ENCODE measurements around the gene ERC1. TPM values are rescaled to one million over a fixed set of nuclear protein-coding genes. Genes with fewer than 3 reads are reported as not detected.

Gene ERC1
- total and polyA plus RNA-seq, 9 of the 15 experiments (the other 6 are each of a cell fraction or from before 2014, with no cell fraction given): 0.74 to 11.8 (median 4.8) TPM

DNA sequence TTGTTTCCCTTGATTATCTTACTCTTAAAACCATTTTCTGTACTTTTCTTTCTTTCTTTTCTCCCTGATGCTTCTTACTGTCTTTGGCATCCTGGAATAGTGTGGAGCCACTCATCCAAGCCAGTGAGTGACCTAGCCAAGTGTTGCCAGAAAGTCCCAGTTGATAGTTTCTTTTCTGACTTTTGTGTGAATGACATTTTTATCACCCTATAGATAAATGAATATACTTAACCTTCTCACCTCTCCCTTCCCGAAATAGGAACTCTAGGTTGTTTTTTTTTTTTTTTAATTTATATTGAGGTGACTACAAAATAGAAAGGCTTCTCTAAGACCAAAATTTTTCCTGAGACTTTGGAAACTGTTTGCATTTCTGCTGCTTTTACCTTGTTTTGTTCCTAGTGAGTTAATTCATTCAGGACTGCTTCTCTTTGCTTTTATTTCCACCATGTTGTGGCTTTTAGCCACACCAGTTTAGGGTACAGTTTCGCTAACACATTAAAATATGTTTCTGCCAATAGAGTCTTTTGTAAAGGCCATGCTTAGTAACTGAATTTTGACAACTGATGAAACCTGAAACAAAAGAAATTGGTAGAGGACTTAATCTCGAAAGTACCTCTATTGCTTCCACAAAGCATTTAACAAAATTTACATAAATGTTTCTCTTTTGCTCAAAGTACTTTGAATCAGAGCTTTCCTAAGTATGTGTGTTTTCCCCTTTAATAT is 194.6 kb downstream of the ERC1 start:
- no peaks in the 10 kb centered on the region for H4K20me1 ChIP-seq (replicated peaks; ENCODE audit: control insufficient read depth, insufficient read depth, low read length)
- POLR2A ChIA-PET: no interaction called here
- DNase-seq (ENCODE audit: extremely low read depth in 1 of 4, low spot score in 3 of 4) (no peak), FAIRE-seq (no peak), ATAC-seq (no peak)
- H3K4me3 ChIP-seq: no peak overlapping the region
- H3K27me3 ChIP-seq (ENCODE audit: control insufficient read depth in 2 of 2, insufficient read depth in 2 of 2, low read length in 2 of 2): no peaks in the 10 kb centered on the region
- WGBS (ENCODE audit: insufficient coverage, low coverage, missing lambda C conversion rate): 57% methylated on average over 3 of the region's 3 CpGs
- no peak overlapping the region for H3K27ac ChIP-seq (ENCODE audit: extremely low read depth, low read depth, low read length)
- H3K9me1 ChIP-seq (ENCODE audit: control insufficient read depth, insufficient read depth, low read length): no peaks in the 10 kb centered on the region
- CTCF ChIA-PET (ENCODE audit: low intra/inter-chr PET ratio): no interaction called here
- intact Hi-C loops (cut with micrococcal nuclease): no loop called here
- no peak overlapping the region for H2AFZ ChIP-seq (ENCODE audit: low read depth, low read length)
- in situ Hi-C loops (cut with MboI): no loop called here
- H3K4me2 ChIP-seq (ENCODE audit: insufficient read depth, low read length): no peak overlapping the region
- no TSS peak for BruUV-seq (replicated peaks)
- no peaks in the 10 kb centered on the region for H3K36me3 ChIP-seq (ENCODE audit: control insufficient read depth, insufficient read depth, low read length)
- no peaks in the 10 kb centered on the region for H3K4me1 ChIP-seq (replicated peaks in 1 of 2; ENCODE audit: control insufficient read depth in 2 of 2, insufficient read depth in 2 of 2, low read length in 2 of 2)
- H3K9me3 ChIP-seq (replicated peaks; ENCODE audit: control insufficient read depth, insufficient read depth, low read depth, low read length): no peaks in the 10 kb centered on the region
- H3K9ac ChIP-seq (ENCODE audit: insufficient read depth in 1 of 2, low read depth in 2 of 2, low read length in 2 of 2): no peak overlapping the region
- no peaks in the 10 kb centered on the region for H3K79me2 ChIP-seq (ENCODE audit: control insufficient read depth, insufficient read depth, low read length)
- TF ChIP-seq NFIX (CRISPR knock-in tag; IDR thresholded peaks at IDR 0.05; ENCODE audit: low read depth): no peak
- TF ChIP-seq MEIS2 (IDR thresholded peaks at IDR 0.05; ENCODE audit: partially characterized antibody): no peak
- TF ChIP-seq ARID2 (IDR thresholded peaks at IDR 0.05): no peak
- no peak for TF ChIP-seq SMAD3 (CRISPR knock-in tag; conservative IDR thresholded peaks at IDR 0.05)
- no peak for TF ChIP-seq ZSCAN32 (CRISPR knock-in tag; IDR thresholded peaks at IDR 0.05)
- TF ChIP-seq ETV5 (CRISPR knock-in tag; IDR thresholded peaks at IDR 0.05; ENCODE audit: low read depth): no peak
- TF ChIP-seq, protein P1, sequence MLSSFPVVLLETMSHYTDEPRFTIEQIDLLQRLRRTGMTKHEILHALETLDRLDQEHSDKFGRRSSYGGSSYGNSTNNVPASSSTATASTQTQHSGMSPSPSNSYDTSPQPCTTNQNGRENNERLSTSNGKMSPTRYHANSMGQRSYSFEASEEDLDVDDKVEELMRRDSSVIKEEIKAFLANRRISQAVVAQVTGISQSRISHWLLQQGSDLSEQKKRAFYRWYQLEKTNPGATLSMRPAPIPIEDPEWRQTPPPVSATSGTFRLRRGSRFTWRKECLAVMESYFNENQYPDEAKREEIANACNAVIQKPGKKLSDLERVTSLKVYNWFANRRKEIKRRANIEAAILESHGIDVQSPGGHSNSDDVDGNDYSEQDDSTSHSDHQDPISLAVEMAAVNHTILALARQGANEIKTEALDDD (IDR thresholded peaks at IDR 0.05): no peak

All from K562 (cell line).